SK-N-MC (cell line): Measurements from ENCODE around the gene RPS26.

Experiments used
- EZH2 ChIP-seq: fragments of 200-600 bp; sonication (generic); IDR thresholded peaks from one replicate; pipeline ENCODE4 v1.6.1; 2017; ENCODE audit warnings: antibody characterized with exemption
- FOXP2 ChIP-seq: optimal IDR thresholded peaks from 2 replicates; pipeline ENCODE3; 2011; ENCODE audit warnings: mild to moderate bottlenecking, moderate library complexity; ENCODE audit not compliant: insufficient read depth; ENCODE audit errors: extremely low read length, control extremely low read depth
- POLR2AphosphoS5 ChIP-seq: IDR thresholded peaks from 2 replicates; pipeline ENCODE4 v1.6.1; 2012; ENCODE audit warnings: mild to moderate bottlenecking, low read depth, low read length, borderline replicate concordance

DNA sequence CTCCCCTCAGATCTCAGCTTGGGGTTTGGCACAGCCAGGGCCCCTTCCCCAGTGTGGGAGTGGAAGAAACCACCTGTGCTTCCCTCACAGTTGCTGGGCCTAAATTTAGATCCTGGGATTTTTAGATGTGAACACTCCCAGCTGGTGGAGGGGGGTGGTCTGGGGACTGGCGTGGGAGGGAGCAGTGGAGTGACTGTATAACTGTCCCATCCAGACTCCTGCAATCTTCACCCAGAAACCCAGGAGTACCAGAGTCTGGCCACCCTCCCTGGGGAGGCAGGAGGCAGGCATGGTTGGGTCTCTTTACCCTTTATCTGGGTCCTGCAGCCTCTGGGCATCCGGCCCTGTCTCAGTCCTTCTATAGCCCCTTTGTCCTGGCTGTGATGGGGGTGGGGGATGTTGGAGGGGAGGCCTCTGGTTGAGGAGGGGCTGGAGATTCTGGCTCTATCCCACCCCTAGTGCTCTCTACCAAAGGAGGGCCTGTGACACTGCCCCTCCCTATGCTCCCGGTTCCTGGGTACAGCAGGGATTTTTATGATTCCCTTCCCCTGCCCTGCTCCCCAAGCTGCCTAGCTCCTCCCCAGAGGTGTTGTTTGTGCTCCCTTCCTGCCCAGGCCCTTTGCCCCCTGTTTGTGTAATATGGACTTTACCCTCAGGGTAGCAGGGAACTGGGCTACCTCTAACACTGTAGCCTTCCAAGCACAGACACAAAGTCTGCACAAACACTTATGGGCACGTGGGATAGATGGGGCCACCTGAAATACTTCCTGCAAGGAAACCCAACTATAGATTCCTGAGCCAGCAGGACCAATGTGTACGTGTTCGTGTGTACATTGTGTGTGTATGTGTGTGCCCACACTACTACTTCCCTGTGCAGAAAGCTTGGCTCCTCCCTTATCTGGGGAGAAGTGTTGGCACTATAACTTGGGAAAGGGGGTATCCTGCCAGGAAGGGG, 40.0 kb downstream of the RPS26 start:
- TF ChIP-seq POLR2AphosphoS5 (no peak), EZH2 (no peak), FOXP2 (no peak)
